Gastroesophageal sphincter (tissue), 4 donors: Measurements from ENCODE around the gene NDUFB7. TPM values are rescaled to one million over a fixed set of nuclear protein-coding genes. Genes with fewer than 3 reads are reported as not detected.
A peak's percentile ranks its signal among the peaks of the same experiment; 100 is the strongest.
"Not testable (repeated sequence)": the region's sequence is repeated elsewhere in the genome, so short reads cannot be mapped to it uniquely, and the experiment has no call there.

ENCODE experiments used
- ATAC-seq: fragments of 150-250 bp; one replicate; pipeline ENCODE4 v1.9.1; 2016; ENCODE audit warnings: mild to moderate bottlenecking, moderate library complexity
- H3K27ac ChIP-seq, 4 donors: fragments of 200-600 bp; sonication (generic) in 3 of 4; 1 replicate in 3 of 4; 2 replicates in 1 of 4; pipeline ENCODE4 v1.5.1; 2016 to 2019
- H3K27me3 ChIP-seq: fragments of 200-600 bp; sonication (generic); one replicate; pipeline ENCODE4 v1.5.1; 2019
- H3K36me3 ChIP-seq, 2 donors: fragments of 200-600 bp; sonication (generic); one replicate each; pipeline ENCODE4 v1.5.1; 2019; ENCODE audit warnings: control low read depth in 1 of 2
- H3K4me1 ChIP-seq, 3 donors: fragments of 200-600 bp; sonication (generic); 1 replicate in 2 of 3; 2 replicates in 1 of 3; pipeline ENCODE4 v1.5.1; 2016 to 2019; ENCODE audit warnings: control low read depth in 2 of 3
- H3K4me3 ChIP-seq, 2 donors: fragments of 200-600 bp; sonication (generic); one replicate each; pipeline ENCODE4 v1.5.1; 2019; ENCODE audit warnings: mild to moderate bottlenecking in 1 of 2, moderate library complexity in 1 of 2
- H3K9me3 ChIP-seq, 3 donors: fragments of 200-600 bp; sonication (generic); one replicate each; pipeline ENCODE4 v1.5.1; 2017 to 2019; ENCODE audit warnings: control low read depth in 2 of 3
- EP300 ChIP-seq: sonication (generic); formaldehyde crosslinking; IDR thresholded peaks from one replicate; pipeline ENCODE4 v1.6.1; 2017; ENCODE audit warnings: antibody characterized with exemption, mild to moderate bottlenecking
- POLR2A ChIP-seq, 2 donors: fragments of 450-650 bp; IDR thresholded peaks; one replicate each; pipeline ENCODE4 v1.6.1; 2017; ENCODE audit warnings: antibody characterized with exemption in 2 of 2, mild to moderate bottlenecking in 2 of 2, moderate library complexity in 1 of 2
- POLR2AphosphoS5 ChIP-seq: sonication (generic); formaldehyde crosslinking; IDR thresholded peaks from one replicate; pipeline ENCODE4 v1.6.1; 2017; ENCODE audit warnings: antibody characterized with exemption
- WGBS, 2 donors: methylation state at CpG; one replicate each; pipeline ENCODE4 v1.1.5; 2018; ENCODE audit warnings: low coverage in 1 of 2; 5-methylcytosine and 5-hydroxymethylcytosine counted together
- total RNA-seq, 4 donors: library from RNA; depleted of rRNA; stranded (reverse); fragments of >200 nt; gene quantifications; one replicate each; pipeline ENCODE4 v1.1.0, GENCODE V29; 2016
- TF ChIP-seq, protein P1 (sequence below), 4 experiments: fragments of 200-600 bp in 2 of 4; fragments of 450-650 bp in 2 of 4; sonication (generic) in 1 of 4; IDR thresholded peaks; one replicate each; pipeline ENCODE4 v1.5.1; 2017 to 2019; ENCODE audit warnings: antibody characterized with exemption in 4 of 4, mild to moderate bottlenecking in 2 of 4, moderate library complexity in 2 of 4

Gene NDUFB7
- total RNA-seq, 4 donors from 2014 or later = 251 to 393 (median 330) TPM

DNA sequence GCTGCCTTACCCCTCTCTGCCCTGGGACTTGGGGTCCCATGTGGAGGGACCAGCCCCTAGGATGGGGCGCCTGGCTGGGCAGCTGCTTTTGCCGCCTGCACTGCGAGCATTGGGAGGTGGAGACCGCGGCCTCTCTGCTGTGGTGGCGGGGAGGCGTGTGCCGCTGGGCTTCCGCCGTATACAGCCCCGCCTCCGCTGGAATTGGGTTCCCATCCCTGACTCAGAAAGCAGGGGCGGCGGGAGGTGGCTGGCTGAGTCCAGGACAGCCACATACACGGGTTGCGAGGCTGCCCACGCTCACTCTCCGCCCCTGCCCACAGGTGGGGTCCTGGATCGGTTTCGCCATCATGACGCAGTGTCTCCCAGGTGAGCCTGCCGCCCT, 6.6 kb downstream of the NDUFB7 start:
- Histone ChIP-seq H3K9me3 (no peaks in the 10 kb centered on the region), H3K4me3 (no peak overlapping the region), H3K27ac (no peak overlapping the region), H3K27me3 (no peaks in the 10 kb centered on the region), H3K36me3 (peaks cover 0 to 60% of the 10 kb centered on the region in 2 donors), H3K4me1 (peaks cover 0 to 52% (median 7%) of the 10 kb centered on the region in 3 donors)
- TF ChIP-seq, protein P1, sequence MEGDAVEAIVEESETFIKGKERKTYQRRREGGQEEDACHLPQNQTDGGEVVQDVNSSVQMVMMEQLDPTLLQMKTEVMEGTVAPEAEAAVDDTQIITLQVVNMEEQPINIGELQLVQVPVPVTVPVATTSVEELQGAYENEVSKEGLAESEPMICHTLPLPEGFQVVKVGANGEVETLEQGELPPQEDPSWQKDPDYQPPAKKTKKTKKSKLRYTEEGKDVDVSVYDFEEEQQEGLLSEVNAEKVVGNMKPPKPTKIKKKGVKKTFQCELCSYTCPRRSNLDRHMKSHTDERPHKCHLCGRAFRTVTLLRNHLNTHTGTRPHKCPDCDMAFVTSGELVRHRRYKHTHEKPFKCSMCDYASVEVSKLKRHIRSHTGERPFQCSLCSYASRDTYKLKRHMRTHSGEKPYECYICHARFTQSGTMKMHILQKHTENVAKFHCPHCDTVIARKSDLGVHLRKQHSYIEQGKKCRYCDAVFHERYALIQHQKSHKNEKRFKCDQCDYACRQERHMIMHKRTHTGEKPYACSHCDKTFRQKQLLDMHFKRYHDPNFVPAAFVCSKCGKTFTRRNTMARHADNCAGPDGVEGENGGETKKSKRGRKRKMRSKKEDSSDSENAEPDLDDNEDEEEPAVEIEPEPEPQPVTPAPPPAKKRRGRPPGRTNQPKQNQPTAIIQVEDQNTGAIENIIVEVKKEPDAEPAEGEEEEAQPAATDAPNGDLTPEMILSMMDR (IDR thresholded peaks at IDR 0.05) = no peak
- no peak for TF ChIP-seq POLR2A (IDR thresholded peaks at IDR 0.05)
- TF ChIP-seq EP300 = no peak
- no peak for TF ChIP-seq POLR2AphosphoS5
- no peak for ATAC-seq
- no CpG with 5 or more reads among the region's 22 CpGs for WGBS, 2 donors

DNA sequence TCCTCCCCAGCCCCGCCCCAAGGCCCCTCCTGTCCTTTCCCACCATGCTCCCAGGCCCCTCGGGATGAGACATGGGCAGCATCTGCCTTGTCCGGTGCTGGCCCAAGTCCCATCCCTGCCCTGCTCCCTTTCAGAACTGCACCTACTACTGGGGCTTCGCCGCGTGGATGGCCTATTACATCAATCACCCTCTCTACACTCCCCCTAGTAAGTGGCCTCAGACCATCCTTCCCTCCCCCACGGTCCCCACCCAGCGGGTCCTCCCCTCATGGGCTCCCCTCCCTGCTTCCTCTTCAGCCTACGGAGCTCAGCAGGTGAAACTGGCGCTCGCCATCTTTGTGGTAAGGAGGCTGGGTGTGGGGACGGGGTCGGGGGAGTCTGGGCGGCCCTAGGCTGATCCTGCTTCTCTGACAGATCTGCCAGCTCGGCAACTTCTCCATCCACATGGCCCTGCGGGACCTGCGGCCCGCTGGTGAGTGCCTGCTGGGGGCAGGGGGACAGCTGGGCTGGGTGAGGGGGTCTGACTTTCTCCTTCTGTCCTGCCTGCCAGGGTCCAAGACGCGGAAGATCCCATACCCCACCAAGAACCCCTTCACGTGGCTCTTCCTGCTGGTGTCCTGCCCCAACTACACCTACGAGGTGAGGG, 7.1 kb downstream of the NDUFB7 start:
- H3K36me3 ChIP-seq = peaks cover 0 to 60% of the 10 kb centered on the region in 2 donors
- WGBS, 2 donors = no CpG with 5 or more reads among the region's 22 CpGs
- not testable (repeated sequence) for H3K4me3 ChIP-seq, H3K27me3 ChIP-seq, ATAC-seq, H3K27ac ChIP-seq, H3K9me3 ChIP-seq
- H3K4me1 ChIP-seq = peaks cover 0 to 52% (median 5%) of the 10 kb centered on the region in 3 donors

DNA sequence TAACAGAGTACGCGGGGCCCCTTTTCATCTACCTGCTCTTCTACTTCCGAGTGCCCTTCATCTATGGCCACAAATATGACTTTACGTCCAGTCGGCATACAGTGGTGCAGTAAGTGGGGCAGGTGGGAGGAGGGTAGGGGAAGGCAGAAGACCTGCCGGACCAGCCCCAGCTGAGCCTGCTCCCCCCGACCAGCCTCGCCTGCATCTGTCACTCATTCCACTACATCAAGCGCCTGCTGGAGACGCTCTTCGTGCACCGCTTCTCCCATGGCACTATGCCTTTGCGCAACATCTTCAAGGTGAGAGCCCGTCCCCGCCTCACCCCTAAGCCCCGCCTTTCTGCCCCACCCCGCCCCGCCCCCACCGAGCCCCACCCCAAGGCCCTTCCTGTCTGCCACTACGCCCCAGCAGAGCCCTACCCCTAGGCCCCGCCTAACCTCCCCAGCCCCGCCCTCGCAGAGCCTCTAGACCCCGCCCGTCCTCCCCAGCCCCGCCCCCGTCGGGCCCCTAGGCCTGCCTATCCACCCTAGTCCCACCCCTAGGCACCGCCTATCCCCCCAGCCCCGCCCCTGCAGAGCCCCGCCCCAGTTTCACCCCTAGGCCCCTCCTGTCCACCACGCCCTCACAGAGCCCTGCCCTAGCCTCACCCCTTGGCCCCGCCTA, 7.7 kb downstream of the NDUFB7 start:
- 83% methylated on average over 12 of the region's 33 CpGs; no CpG with 5 or more reads in 1 of the 2 donors for WGBS, 2 donors
- Histone ChIP-seq H3K4me1 (peaks cover 0 to 49% (median under 1%) of the 10 kb centered on the region in 3 donors), H3K27me3 (no peaks in the 10 kb centered on the region), H3K4me3 (no peak overlapping the region), H3K27ac (no peak overlapping the region), H3K36me3 (peaks cover 0 to 55% of the 10 kb centered on the region in 2 donors), H3K9me3 (no peaks in the 10 kb centered on the region)
- TF ChIP-seq POLR2A (IDR thresholded peaks at IDR 0.05) (no peak), EP300 (no peak), POLR2AphosphoS5 (no peak)
- TF ChIP-seq, protein P1 (IDR thresholded peaks at IDR 0.05) = no peak
- no peak for ATAC-seq

DNA sequence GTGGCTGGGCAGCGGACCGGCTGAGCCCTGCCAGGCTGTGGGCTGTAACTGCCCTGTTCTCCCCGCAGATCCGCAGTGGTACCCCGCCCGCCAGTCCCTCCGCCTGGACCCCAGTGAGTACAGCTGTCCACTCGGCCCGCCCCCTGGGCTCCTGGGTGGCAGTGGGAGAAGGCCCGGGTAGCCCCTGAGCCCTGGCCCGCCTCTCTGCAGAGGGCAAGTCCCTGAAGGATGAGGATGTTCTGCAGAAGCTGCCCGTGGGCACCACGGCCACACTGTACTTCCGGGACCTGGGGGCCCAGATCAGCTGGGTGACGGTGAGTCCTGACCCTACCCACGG, 8.3 kb downstream of the NDUFB7 start:
- TF ChIP-seq POLR2A (IDR thresholded peaks at IDR 0.05) = no peak
- TF ChIP-seq EP300 = no peak
- TF ChIP-seq, protein P1 (IDR thresholded peaks at IDR 0.05) = no peak
- TF ChIP-seq POLR2AphosphoS5 = no peak
- Histone ChIP-seq H3K27ac (no peak overlapping the region), H3K9me3 (no peaks in the 10 kb centered on the region), H3K4me1 (peaks cover 0 to 44% (median 0%) of the 10 kb centered on the region in 3 donors), H3K4me3 (no peak overlapping the region), H3K36me3 (peaks cover 0 to 52% of the 10 kb centered on the region in 2 donors), H3K27me3 (no peaks in the 10 kb centered on the region)
- no peak for ATAC-seq
- WGBS, 2 donors = no CpG with 5 or more reads among the region's 16 CpGs

DNA sequence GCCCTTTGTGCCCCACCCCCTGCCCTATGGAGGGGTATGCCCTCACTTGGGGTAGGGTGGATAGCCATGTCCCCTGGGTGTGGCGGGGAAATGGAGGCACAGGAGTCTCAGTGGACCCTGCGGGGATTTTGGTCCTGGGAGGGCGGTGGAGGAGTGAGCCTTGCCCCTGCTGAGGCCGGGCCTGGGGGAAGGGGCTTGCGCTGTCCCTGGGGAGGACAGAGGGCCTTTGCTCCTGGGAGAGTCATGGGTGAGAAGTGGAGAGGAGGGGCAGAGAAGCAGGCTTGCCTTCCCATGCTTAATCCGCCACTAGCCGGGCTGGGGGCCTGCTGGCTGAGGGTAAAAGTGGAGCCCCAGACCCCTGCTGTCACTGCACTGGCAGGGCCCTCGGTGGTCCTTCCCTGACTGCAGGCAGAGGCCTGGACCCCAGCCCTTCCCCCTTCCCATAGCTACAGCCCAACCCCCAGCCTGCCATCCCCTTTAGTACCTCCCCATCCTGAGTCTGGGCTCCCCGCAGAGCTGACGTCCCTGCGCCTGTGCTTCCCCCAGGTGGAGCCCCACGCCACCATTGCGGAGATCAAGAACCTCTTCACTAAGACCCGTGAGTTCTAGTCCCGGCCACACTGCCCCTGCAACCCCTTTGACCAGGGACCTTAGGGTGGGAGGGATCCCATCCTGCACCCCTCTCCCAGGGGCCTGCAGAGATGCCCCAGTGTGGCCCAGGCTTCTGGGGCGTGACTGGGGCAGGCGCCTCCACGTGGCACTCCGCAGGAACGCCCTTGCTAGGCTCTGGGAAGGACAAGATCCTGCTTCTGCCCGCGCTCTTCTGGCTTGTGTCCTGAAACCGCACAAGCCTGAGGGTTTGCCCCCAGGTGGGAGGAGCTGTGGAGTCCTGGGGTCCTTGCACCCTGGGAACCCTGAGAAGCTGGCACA, 8.9 kb downstream of the NDUFB7 start:
- no peak for ATAC-seq
- no peaks in the 10 kb centered on the region for H3K27me3 ChIP-seq
- peaks cover 0 to 38% (median 0%) of the 10 kb centered on the region in 3 donors for H3K4me1 ChIP-seq
- H3K27ac ChIP-seq = peak overlapping the region in 3 of 4 donors; percentile 57 to 72 (median 63)
- TF ChIP-seq EP300 = no peak
- TF ChIP-seq, protein P1 (IDR thresholded peaks at IDR 0.05) = no peak
- no peak for TF ChIP-seq POLR2A (IDR thresholded peaks at IDR 0.05)
- TF ChIP-seq POLR2AphosphoS5 = no peak
- peaks cover 0 to 46% of the 10 kb centered on the region in 2 donors for H3K36me3 ChIP-seq
- H3K4me3 ChIP-seq = no peak overlapping the region
- WGBS, 2 donors = 20% methylated on average over 1 of the region's 23 CpGs; no CpG with 5 or more reads in 1 of the 2 donors
- H3K9me3 ChIP-seq = no peaks in the 10 kb centered on the region
